GM12874 (cell line): Measurements from ENCODE around the gene CIAO2A.

Experiments
- CTCF ChIP-seq: IDR thresholded peaks from 2 replicates; pipeline ENCODE4 v1.5.1; 2011; ENCODE audit warnings: low read depth, mild to moderate bottlenecking, control low read depth, low read length, moderate library complexity; ENCODE audit not compliant: insufficient read depth

CIAO2A gene

GRCh38 chr15:64095431-64095794, 1.8 kb upstream of the CIAO2A start:
- TF ChIP-seq CTCF = no peak

GRCh38 chr15:64092864-64093626, 593 bp downstream of the CIAO2A start:
- peak; percentile 35; the same call in 1 of the 2 replicates for TF ChIP-seq CTCF

- TF ChIP-seq CTCF = 0 out of 2 replicates have a peak, but pooled peaks have one; percentile 2
Observed at GRCh38 chr15:64092075-64092820, 1.4 kb downstream of the CIAO2A start.

GRCh38 chr15:64090527-64090926, 3.1 kb downstream of the CIAO2A start:
- no peak for TF ChIP-seq CTCF

GRCh38 chr15:64089543-64090280, 3.9 kb downstream of the CIAO2A start:
- no peak for TF ChIP-seq CTCF

GRCh38 chr15:64082757-64083156, 10.9 kb downstream of the CIAO2A start:
- no peak for TF ChIP-seq CTCF

- no peak for TF ChIP-seq CTCF
Observed at GRCh38 chr15:64072812-64073211, 20.8 kb downstream of the CIAO2A start.
